ENCODE results near the gene CNKSR2.

Gene CNKSR2

DNA sequence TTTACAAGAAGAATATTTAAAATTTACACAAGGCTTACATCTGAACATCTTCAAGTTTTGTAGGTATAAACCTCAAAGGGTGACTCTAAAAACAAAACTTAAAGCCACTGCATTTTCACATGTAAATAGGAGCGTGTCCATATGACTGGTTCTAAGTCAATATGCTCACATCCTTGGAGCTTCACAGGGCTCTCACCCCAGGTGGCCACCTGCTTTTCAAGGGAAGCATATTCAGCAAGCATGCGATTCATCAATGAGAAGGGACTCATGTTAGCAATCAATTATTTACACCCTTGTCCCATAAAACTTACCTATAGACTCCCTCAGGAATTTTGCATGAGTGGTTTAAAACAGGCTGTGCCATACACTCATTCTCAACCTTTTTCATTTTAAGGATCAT, 301.7 kb downstream of the CNKSR2 start:
- DNase-seq (ENCODE audit: low read depth) = no peak

- no peak for DNase-seq (ENCODE audit: low read depth)
These were observed 303.9 kb downstream of the CNKSR2 start for GRCh38 chrX:21678048-21678612.

DNA sequence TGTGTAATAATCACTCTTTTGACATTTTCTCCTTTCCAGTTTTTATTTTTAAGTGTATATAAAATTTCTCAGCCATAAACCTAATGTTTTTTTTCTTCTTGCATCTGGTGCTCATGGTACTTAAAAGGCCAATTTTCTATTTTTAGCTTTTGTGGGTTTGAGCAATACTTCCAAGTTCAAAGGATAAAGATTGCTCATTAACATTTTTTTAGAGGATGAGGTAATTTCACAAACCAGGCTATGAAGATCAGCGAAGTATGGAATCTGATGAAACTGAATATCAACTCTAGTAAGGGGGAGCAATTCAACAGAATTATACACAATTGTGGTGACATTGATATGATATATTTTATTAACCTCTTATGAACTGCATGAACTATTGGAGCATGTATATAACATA, 309.7 kb downstream of the CNKSR2 start:
- DNase-seq (ENCODE audit: low read depth) = no peak

GRCh38 chrX:21691512-21692018, 317.3 kb downstream of the CNKSR2 start:
- no peak for DNase-seq (ENCODE audit: low read depth)

- DNase-seq (ENCODE audit: low read depth) = no peak
These were observed 324.1 kb downstream of the CNKSR2 start for GRCh38 chrX:21698272-21698671.

DNA sequence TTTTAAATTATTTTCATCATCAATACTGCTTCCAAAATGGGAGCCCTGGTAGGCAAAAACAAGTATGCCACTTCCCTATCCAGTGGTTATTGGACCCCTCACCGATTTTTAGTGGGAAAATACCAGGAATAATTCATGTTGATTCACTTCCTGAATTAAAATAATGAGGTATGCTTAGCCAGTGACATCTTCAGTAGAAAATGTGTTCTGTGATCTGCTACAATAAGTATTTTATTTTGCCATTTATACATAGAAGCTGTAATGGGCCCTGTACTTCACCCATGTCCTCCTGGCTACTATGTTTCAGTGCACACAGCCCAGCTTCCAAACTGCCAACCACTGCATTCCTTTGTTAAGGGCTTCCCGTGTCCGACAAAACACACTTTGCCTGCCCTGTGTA, 324.9 kb downstream of the CNKSR2 start:
- no peak for DNase-seq (ENCODE audit: low read depth)

DNA sequence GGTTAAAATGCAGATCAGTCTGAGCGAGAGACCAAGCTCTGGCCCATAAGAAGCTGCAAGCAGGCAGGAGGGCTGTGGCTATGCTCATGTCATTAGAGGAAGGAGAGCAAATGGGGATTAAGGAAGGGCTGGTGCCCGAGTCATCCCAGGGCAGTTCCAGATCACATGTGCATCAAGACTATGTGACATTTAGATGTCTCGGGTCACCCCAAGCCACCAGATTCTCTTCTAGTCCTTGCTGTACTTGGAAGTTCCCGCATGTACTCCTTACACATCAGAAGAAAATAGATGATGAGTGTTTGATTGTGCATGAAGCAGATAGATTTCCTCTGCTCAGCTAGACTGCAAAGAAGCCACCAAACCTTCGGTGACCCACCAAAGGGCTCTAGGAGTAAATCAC, 326.1 kb downstream of the CNKSR2 start:
- no peak for DNase-seq (ENCODE audit: low read depth)

- DNase-seq (ENCODE audit: low read depth) = no peak
These were observed 326.7 kb downstream of the CNKSR2 start for GRCh38 chrX:21700967-21701366.

GRCh38 chrX:21702725-21703124, 328.5 kb downstream of the CNKSR2 start:
- DNase-seq (ENCODE audit: low read depth) = no peak

All from stimulated activated CD8-positive, alpha-beta memory T cell treated with anti-CD3 and anti-CD28 coated beads, Interleukin-12 subunit alpha, Interleukin-12 subunit beta, amount 100 ng/mL, for 4 hours (primary cell).